Right lung (tissue), 5 donors: ENCODE results near the gene EPHA5. TPM values are rescaled to one million over a fixed set of nuclear protein-coding genes. Genes with fewer than 3 reads are reported as not detected.
"Not testable (repeated sequence)": the region's sequence is repeated elsewhere in the genome, so short reads cannot be mapped to it uniquely, and the experiment has no call there.

Source experiments
- DNase-seq, 2 donors: peaks; one replicate each; pipeline ENCODE4 v3.0.0-alpha.2; 2013
- polyA plus RNA-seq, 5 donors: library from polyadenylated mRNA; unstranded; fragments of 120-200 nt; gene quantifications; one replicate each; pipeline versions ENCODE4 v1.2.1 to v1.2.3, GENCODE V29; 2013; ENCODE audit warnings: inconsistent platforms in 1 of 5, low replicate concordance in 1 of 5; ENCODE audit not compliant: insufficient read length in 5 of 5, insufficient read depth in 1 of 5

The EPHA5 gene
- polyA plus RNA-seq, 5 donors, result 0.03 to 0.10 (median 0.05) TPM; not detected in 1

DNA sequence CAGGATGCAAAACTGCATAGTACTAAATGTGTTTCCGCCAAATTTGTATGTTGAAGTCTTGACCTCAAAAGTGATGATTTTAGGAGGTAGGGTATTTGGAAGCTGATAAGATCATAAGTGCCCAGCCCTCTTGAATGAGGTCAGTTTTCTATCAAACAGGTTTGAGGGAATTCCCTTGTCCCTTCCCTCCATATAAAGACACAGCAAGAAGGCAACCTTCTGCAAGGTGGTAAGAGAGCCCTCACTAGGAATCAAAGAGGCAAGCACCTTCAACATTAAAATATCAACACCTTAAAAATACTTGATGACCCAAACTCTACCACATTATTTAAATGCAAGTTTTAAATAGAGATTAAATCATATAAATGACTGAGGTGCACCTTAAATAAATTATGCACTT, 288.6 kb downstream of the EPHA5 start:
- no peak for DNase-seq

GRCh38 chr4:65370709-65371108, 299.6 kb downstream of the EPHA5 start:
- no peak for DNase-seq

DNA sequence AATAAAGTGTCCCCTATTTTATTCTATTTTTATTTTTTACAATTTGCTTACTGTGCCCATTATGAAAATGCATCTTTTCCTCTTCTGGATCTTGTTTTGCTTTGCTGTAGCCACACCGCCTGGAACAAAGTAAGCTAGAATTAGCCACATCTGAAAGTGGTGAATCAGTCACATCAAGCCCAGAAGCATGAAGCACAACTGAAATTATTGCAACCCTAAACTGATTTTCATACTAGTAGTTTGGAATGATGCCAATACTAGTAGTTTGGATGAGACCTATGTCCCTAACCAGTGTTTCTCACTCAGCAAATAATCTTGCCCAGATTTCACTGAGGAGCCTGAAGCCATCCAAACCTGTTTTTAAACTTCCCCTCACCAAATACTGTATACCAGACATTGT, 303.0 kb downstream of the EPHA5 start:
- no peak for DNase-seq

DNA sequence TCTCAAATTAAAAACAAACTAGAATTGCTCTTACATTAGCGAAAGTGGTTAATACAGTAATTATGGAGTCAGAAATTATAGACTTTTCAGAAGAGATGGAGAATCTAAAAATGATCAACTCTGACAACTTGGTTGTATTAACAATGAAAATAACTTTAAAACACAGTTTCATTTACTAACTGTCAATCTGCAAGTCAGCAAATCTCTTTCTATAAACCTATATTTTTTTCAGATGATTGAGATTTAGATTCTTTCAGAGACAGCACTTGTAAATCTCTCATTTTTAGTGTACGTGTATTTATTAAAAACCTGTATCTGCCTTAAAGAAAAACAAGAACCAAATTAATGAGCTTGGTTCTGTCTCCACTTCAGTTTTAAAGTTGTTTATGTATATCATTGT, 311.4 kb downstream of the EPHA5 start:
- no peak for DNase-seq

GRCh38 chr4:65353098-65353497, 317.2 kb downstream of the EPHA5 start:
- DNase-seq, result no peak

DNA sequence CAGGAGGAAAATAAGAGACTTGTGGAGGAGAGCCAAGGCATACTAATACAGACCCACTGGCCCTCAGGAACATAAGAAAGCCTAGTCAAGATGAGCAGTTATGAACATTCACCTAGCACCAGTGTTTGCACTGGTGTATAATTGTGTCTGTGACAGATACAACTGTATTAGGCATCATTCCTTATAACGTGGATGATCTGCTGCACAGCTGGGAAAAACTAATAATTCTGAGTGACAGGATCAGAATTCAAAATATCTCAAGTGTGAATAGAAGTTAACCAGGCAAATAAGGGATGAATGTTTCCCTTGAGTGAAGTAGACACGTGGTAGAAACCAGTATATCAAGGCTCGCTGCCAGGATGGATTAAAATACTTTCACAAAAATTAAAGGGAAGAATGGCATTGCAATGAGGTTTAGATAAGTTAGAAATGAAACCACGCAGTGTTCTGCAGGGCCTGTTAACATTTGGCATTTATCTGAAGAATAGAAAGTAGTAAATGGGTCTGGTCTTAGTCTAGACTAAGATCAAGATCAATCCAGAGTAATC, 325.9 kb downstream of the EPHA5 start:
- DNase-seq, result peak; percentile 4 to 5

- no peak for DNase-seq
Measured at GRCh38 chr4:65343342-65343741, 326.9 kb downstream of the EPHA5 start.

DNA sequence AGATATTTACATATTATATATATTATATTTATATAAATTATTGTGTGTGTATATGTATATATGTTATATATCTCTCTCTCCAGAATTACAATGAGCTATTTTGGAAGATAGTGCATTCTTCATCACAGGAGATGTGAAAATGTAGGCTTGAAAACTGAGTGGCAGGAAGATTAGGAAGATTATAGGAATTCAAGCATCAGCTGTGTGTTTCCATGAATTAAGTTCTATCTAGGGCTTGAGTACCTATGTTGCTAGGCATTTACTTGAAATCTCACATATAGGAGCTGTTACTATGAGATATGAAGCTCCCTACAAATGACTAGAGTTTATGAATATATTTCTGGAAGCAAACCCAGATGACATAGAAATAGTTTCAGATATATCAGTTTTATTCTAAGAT, 328.7 kb downstream of the EPHA5 start:
- DNase-seq, result no peak

DNA sequence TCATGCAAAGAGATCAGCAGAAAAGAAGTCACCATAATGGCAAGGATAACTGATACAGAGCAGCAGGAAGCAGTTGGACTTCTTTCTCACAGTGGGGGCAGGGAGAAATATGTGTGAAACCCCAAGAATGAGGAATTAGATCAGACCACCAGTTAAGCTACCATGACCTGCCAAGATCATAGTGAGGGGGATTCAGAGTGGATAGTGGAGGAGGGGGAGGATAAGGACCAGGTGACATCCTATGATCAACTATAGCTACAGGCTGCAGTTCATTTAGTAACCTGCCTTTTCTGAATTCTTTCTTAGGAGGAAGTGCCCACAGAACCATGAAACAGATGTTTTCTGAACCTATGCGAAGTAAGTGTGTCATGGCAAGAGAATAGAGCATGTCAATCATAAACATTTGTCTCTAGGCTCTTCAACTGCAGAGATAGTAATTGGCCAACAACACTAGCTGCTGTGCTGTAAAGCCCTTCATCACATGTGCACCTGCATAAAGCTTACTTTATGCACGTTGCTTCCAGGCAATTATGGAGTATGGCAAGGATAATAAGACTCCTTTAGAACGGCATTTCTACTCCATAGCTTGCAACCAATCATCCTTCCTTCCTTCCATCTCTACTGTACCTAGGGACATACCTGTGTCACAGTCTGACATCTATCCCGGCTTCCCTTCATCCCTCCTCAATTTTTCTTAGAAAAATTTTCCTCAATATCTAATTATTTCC, 329.7 kb downstream of the EPHA5 start:
- no peak for DNase-seq

DNA sequence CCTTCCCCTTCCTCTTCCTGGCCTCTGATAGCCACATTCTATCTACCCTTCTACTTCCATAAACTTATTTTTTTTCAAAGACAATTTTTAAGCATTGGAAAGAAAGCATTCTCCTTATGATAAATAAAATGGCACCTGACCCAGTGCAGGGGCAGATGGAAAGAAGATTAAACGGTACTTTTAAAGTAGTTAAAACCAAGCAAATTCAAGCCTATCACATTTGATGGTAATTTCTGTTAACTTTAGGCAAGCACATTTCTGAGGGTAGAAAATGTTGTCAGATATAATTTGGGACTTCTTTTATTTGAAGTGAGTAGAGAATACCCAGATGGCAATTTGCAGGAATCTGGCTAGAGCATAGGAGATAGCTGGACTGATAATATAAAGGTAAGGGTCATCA, 332.9 kb downstream of the EPHA5 start:
- DNase-seq, result no peak

GRCh38 chr4:65336465-65336864, 333.8 kb downstream of the EPHA5 start:
- no peak for DNase-seq

- no peak for DNase-seq
Measured at GRCh38 chr4:65316534-65316933, 353.8 kb downstream of the EPHA5 start.

- DNase-seq, result no peak
Measured at GRCh38 chr4:65311120-65311519, 359.2 kb downstream of the EPHA5 start.

DNA sequence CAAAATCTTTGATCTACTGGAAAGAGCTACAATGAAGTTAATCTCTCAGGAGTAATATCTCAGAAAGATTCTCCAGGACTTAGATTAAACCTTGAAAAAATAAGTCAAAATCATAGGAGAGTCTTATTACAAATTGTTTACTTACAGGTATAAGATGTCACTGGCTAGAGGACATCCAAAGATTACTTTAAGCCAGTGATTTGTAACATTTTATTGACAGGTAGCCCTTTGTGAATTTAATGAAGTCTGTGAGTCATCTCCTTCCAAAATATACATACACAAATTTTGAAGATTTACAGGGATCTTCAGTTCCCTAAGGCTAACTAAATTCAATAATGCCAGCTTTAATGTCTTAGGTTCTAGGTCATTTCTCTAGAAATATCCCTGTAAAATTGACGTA, 359.7 kb downstream of the EPHA5 start:
- no peak for DNase-seq

DNA sequence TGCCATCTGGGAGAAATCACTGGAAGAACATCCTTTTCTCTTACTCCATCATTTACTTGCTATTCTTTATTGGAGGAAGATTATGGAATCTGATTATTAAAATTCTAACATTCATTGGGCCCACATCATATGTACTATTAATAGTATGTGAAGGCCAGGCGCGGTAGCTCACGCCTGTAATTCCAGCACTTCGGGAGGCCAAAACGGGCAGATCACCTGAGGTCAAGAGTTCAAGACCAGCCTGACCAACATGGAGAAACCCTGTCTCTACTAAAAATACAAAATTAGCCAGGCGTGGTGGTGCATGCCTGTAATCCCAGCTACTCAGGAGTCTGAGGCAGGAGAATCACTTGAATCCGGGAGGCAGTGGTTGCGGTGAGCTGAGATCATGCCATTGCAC, 361.7 kb downstream of the EPHA5 start:
- DNase-seq, result not testable (repeated sequence)

- DNase-seq, result no peak
Measured at GRCh38 chr4:65302145-65302544, 368.1 kb downstream of the EPHA5 start.

GRCh38 chr4:65296246-65296645, 374.0 kb downstream of the EPHA5 start:
- no peak for DNase-seq

- no peak for DNase-seq
Measured at GRCh38 chr4:65287071-65287470, 383.2 kb downstream of the EPHA5 start.
